Mesenchymal stem cell (in vitro differentiated cells and primary cell): Measurements from ENCODE around the gene PLCG2.

Experiments
- DNase-seq: peaks from one replicate; pipeline ENCODE4 v3.0.0-alpha.2; 2013
- H2AFZ ChIP-seq: one replicate; pipeline ENCODE4 v1.6.1; 2013; ENCODE audit warnings: low read depth, mild to moderate bottlenecking, control low read depth, inconsistent platforms, low read length, moderate library complexity
- H2AK5ac ChIP-seq: 2 replicates; pipeline ENCODE4 v1.6.1; 2013; ENCODE audit warnings: low read length, moderate library complexity, mild to moderate bottlenecking, inconsistent platforms; ENCODE audit not compliant: severe bottlenecking
- H2BK120ac ChIP-seq: one replicate; pipeline ENCODE4 v1.6.1; 2013; ENCODE audit warnings: low read depth, mild to moderate bottlenecking, inconsistent platforms, low read length, moderate library complexity
- H2BK12ac ChIP-seq, 2 experiments: one replicate each; pipeline ENCODE4 v1.6.1; 2013; ENCODE audit warnings: inconsistent platforms in 2 of 2, low read length in 2 of 2, mild to moderate bottlenecking in 2 of 2, moderate library complexity in 2 of 2, control low read depth in 1 of 2
- H2BK15ac ChIP-seq: one replicate; pipeline ENCODE4 v1.6.1; 2013; ENCODE audit warnings: mild to moderate bottlenecking, low read depth, inconsistent platforms; ENCODE audit not compliant: poor library complexity, severe bottlenecking
- H2BK5ac ChIP-seq: 2 replicates; pipeline ENCODE4 v1.6.1; 2013; ENCODE audit warnings: low read depth, mild to moderate bottlenecking, low read length, control low read depth, inconsistent platforms; ENCODE audit not compliant: poor library complexity, severe bottlenecking
- H3K14ac ChIP-seq, 2 experiments: one replicate each; pipeline ENCODE4 v1.6.1; 2013; ENCODE audit warnings: inconsistent platforms in 2 of 2, low read length in 2 of 2, control low read depth in 1 of 2, mild to moderate bottlenecking in 1 of 2, moderate library complexity in 1 of 2
- H3K18ac ChIP-seq, 2 experiments: one replicate each; pipeline ENCODE4 v1.6.1; 2013; ENCODE audit warnings: inconsistent platforms in 2 of 2, low read length in 2 of 2, control low read depth in 1 of 2, low read depth in 1 of 2, mild to moderate bottlenecking in 1 of 2
- H3K23ac ChIP-seq, 2 experiments: one replicate each; pipeline ENCODE4 v1.6.1; 2013; ENCODE audit warnings: inconsistent platforms in 2 of 2, low read length in 2 of 2, mild to moderate bottlenecking in 2 of 2, moderate library complexity in 2 of 2, control low read depth in 1 of 2
- H3K27ac ChIP-seq: 2 replicates; pipeline ENCODE4 v1.5.1; 2013; ENCODE audit warnings: mild to moderate bottlenecking, moderate library complexity, low read length, control low read depth, inconsistent platforms; ENCODE audit not compliant: poor library complexity, severe bottlenecking
- H3K27me3 ChIP-seq, 2 experiments: 2 replicates each; pipeline versions ENCODE4 v1.6.1 to v1.7.0; 2013; ENCODE audit warnings: low read length in 2 of 2, mild to moderate bottlenecking in 2 of 2, moderate library complexity in 2 of 2, control low read depth in 1 of 2, inconsistent platforms in 1 of 2; ENCODE audit not compliant: control insufficient read depth in 1 of 2, insufficient read depth in 1 of 2
- H3K36me3 ChIP-seq, 2 experiments: 2 replicates each; pipeline versions ENCODE4 v1.6.1 to v1.7.0; 2013; ENCODE audit warnings: low read length in 2 of 2, control low read depth in 1 of 2, inconsistent platforms in 1 of 2, low read depth in 1 of 2, mild to moderate bottlenecking in 1 of 2; ENCODE audit not compliant: insufficient read depth in 2 of 2, control insufficient read depth in 1 of 2
- H3K4ac ChIP-seq, 2 experiments: one replicate each; pipeline ENCODE4 v1.6.1; 2013; ENCODE audit warnings: inconsistent platforms in 2 of 2, low read length in 2 of 2, mild to moderate bottlenecking in 2 of 2, moderate library complexity in 2 of 2, control low read depth in 1 of 2, low read depth in 1 of 2
- H3K4me1 ChIP-seq: 2 replicates; pipeline ENCODE4 v1.6.1; 2013; ENCODE audit warnings: low read depth, low read length, control low read depth; ENCODE audit not compliant: control insufficient read depth, insufficient read depth
- H3K4me2 ChIP-seq: 2 replicates; pipeline ENCODE4 v1.6.1; 2013; ENCODE audit warnings: low read length, mild to moderate bottlenecking, inconsistent platforms; ENCODE audit not compliant: poor library complexity, severe bottlenecking
- H3K4me3 ChIP-seq, 2 experiments: 2 replicates each; pipeline versions ENCODE4 v1.5.1 to v1.7.0; 2013; ENCODE audit warnings: low read length in 2 of 2, mild to moderate bottlenecking in 2 of 2, control low read depth in 1 of 2, low read depth in 1 of 2; ENCODE audit not compliant: insufficient read depth in 1 of 2
- H3K79me1 ChIP-seq: replicated peaks from 2 replicates; pipeline ENCODE4 v1.6.1; 2013; ENCODE audit warnings: mild to moderate bottlenecking, control low read depth, low read length, inconsistent platforms; ENCODE audit not compliant: poor library complexity, severe bottlenecking
- H3K9ac ChIP-seq: 2 replicates; pipeline ENCODE4 v1.7.0; 2013; ENCODE audit warnings: mild to moderate bottlenecking, low read length, moderate library complexity
- H3K9me3 ChIP-seq: 2 replicates; pipeline ENCODE4 v1.7.0; 2013; ENCODE audit warnings: mild to moderate bottlenecking, low read length; ENCODE audit not compliant: control insufficient read depth
- H4K8ac ChIP-seq: one replicate; pipeline ENCODE4 v1.6.1; 2013; ENCODE audit warnings: inconsistent platforms, mild to moderate bottlenecking, low read length, moderate library complexity
- H4K91ac ChIP-seq: one replicate; pipeline ENCODE4 v1.6.1; 2013; ENCODE audit warnings: mild to moderate bottlenecking, low read length, inconsistent platforms
- WGBS: methylation state at CpG from one replicate; pipeline ENCODE4 v1.1.7; 2013; ENCODE audit warnings: mixed read lengths; 5-methylcytosine and 5-hydroxymethylcytosine counted together

The PLCG2 gene

DNA sequence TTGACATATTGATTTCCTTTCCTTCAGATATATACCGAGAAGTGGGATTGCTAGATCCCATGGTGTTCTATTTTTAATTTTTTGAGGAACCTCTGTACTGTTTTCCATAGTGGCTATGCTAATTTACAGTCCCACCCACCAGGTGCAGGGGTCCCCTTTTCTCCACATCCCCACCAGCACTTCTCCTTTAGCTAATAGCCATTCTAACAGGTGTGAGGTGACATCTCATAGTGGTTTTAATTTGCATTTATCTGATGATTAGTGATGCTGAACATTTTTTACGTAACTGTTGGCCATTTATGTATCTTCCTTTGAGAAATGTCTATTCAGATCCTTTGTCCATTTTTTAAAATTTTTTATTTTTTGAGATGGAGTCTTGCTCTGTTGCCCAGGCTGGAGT is 138.3 kb downstream of the PLCG2 start:
- Histone ChIP-seq H4K8ac (no peak overlapping the region), H3K4me1 (no peaks in the 10 kb centered on the region), H2BK12ac (no peak overlapping the region), H4K91ac (no peak overlapping the region), H3K9me3 (no peaks in the 10 kb centered on the region), H3K36me3 (no peaks in the 10 kb centered on the region), H3K79me1 (no peaks in the 10 kb centered on the region), H2BK5ac (no peak overlapping the region), H3K18ac (no peak overlapping the region), H2BK15ac (no peak overlapping the region), H2AFZ (no peak overlapping the region), H3K27ac (no peak overlapping the region), H3K4me2 (no peak overlapping the region), H3K4me3 (no peak overlapping the region), H3K4ac (no peak overlapping the region), H3K14ac (no peak overlapping the region), H2BK120ac (no peak overlapping the region), H3K27me3 (peaks cover 9 to 10% of the 10 kb centered on the region in 2 experiments), H3K9ac (no peak overlapping the region), H2AK5ac (no peak overlapping the region), H3K23ac (no peak overlapping the region)
- DNase-seq = no peak
- WGBS = no CpG with 5 or more reads among the region's 2 CpGs

DNA sequence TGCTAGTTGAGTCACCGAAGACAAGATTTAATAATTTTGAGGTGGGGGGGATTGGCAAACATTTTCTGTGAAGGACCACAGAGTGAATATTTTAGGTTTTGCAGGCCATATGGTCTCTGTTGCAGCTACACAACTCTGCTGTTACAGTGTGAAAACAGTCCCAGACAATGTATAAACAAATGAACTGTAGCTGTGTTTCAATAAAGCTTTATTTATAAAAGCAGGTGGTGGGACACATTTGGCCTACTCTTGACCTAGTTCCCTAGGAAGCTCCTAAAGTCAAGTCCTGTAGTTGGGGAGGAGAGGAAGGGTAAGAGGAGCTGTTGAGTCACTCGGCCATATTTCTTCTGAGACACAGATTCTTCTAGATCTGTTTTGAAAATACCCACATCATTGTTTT is 139.8 kb downstream of the PLCG2 start:
- no peak overlapping the region for H2BK12ac ChIP-seq
- no peak overlapping the region for H3K9ac ChIP-seq
- H3K79me1 ChIP-seq = no peaks in the 10 kb centered on the region
- no peak overlapping the region for H2BK15ac ChIP-seq
- DNase-seq = no peak
- H3K9me3 ChIP-seq = no peaks in the 10 kb centered on the region
- H3K27me3 ChIP-seq = peaks cover 9 to 10% of the 10 kb centered on the region in 2 experiments
- no peak overlapping the region for H3K4me2 ChIP-seq
- no peak overlapping the region for H2BK5ac ChIP-seq
- H3K14ac ChIP-seq = no peak overlapping the region
- no peak overlapping the region for H3K23ac ChIP-seq
- H2BK120ac ChIP-seq = no peak overlapping the region
- no peak overlapping the region for H4K91ac ChIP-seq
- H3K4me1 ChIP-seq = no peaks in the 10 kb centered on the region
- H2AFZ ChIP-seq = no peak overlapping the region
- no peak overlapping the region for H2AK5ac ChIP-seq
- no peak overlapping the region for H3K27ac ChIP-seq
- H3K36me3 ChIP-seq = no peaks in the 10 kb centered on the region
- no peak overlapping the region for H4K8ac ChIP-seq
- no peak overlapping the region for H3K18ac ChIP-seq
- H3K4me3 ChIP-seq = no peak overlapping the region
- H3K4ac ChIP-seq = no peak overlapping the region
- WGBS = 93% methylated on average over 1 of the region's 2 CpGs

DNA sequence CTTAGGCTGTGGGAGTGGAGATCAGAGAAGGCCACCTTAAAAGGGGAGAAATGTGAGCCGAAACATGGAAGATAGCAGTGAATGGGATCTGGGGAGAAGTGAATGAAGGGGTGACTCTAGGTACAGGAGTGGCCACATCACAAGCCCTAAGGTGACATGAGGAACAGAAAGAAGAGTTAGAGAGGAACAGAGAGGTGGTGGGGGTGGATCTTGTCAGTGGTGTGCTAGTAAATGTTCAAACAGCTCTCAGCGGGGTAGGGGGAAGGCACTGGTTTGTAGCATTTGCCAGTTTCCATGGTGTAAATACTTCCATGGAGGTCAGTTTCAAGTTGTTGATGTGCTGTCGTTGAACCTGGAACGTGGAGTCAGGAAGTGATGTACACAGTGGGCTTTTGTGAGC is 141.4 kb downstream of the PLCG2 start:
- Histone ChIP-seq H3K9ac (no peak overlapping the region), H2BK120ac (no peak overlapping the region), H3K4ac (no peak overlapping the region), H3K9me3 (no peaks in the 10 kb centered on the region), H3K18ac (no peak overlapping the region), H3K27ac (no peak overlapping the region), H2BK15ac (no peak overlapping the region), H3K27me3 (peaks cover 0 to 7% of the 10 kb centered on the region in 2 experiments), H3K23ac (no peak overlapping the region), H2BK5ac (no peak overlapping the region), H3K4me2 (no peak overlapping the region), H4K91ac (no peak overlapping the region), H3K79me1 (no peaks in the 10 kb centered on the region), H4K8ac (no peak overlapping the region), H2BK12ac (no peak overlapping the region), H3K36me3 (no peaks in the 10 kb centered on the region), H3K4me1 (no peaks in the 10 kb centered on the region), H3K4me3 (no peak overlapping the region), H2AFZ (no peak overlapping the region), H2AK5ac (no peak overlapping the region), H3K14ac (no peak overlapping the region)
- WGBS = 89% methylated on average over 4 of the region's 4 CpGs
- no peak for DNase-seq

DNA sequence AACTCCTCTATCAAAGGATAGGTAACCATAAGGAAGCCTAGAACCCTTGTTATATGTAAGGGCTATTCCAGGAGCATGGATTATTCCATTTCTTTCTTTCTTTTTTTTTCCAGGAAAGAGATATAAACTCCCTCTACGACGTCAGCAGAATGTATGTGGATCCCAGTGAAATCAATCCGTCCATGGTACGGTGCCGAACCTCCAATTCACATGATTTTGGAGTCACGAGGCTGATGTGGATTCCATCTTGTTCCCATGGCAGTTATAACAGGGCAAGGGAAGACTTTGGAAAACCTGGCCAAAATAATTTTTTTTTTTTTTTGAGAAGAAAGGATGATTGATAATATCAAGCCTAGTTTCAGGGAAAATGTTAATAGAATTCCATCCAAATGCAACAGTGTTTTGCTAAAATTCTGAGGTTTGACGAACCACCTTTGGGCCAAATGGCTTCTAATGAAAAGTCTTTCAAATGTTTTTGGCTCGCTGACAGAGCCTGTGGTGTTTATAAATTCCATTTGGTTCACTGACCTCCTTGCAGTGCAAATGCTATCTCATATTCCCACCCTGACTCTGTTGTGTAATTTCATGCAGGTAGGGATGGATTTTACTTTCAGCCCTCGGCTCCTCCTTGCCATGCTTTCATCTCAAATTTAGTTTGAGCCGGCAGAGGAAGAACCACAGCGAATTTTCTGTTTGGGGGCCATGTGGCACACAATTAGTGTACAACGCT is 142.2 kb downstream of the PLCG2 start:
- Histone ChIP-seq H2BK15ac (no peak overlapping the region), H3K27ac (no peak overlapping the region), H2AFZ (no peak overlapping the region), H4K91ac (no peak overlapping the region), H3K4me1 (no peaks in the 10 kb centered on the region), H2AK5ac (no peak overlapping the region), H2BK120ac (no peak overlapping the region), H3K36me3 (no peaks in the 10 kb centered on the region), H3K18ac (no peak overlapping the region), H2BK5ac (no peak overlapping the region), H3K4ac (no peak overlapping the region), H3K27me3 (peaks cover 0 to 5% of the 10 kb centered on the region in 2 experiments), H3K14ac (no peak overlapping the region), H4K8ac (no peak overlapping the region), H3K4me2 (no peak overlapping the region), H3K4me3 (no peak overlapping the region), H2BK12ac (no peak overlapping the region), H3K9me3 (no peaks in the 10 kb centered on the region), H3K79me1 (no peaks in the 10 kb centered on the region), H3K23ac (no peak overlapping the region), H3K9ac (no peak overlapping the region)
- WGBS = 83% methylated on average over 12 of the region's 12 CpGs
- no peak for DNase-seq
